Thoracic aorta (tissue), 2 donors: ENCODE measurements around the gene RHEB. TPM values are rescaled to one million over a fixed set of nuclear protein-coding genes. Genes with fewer than 3 reads are reported as not detected.

Source experiments
- ATAC-seq: fragments of 150-250 bp; one replicate; pipeline ENCODE4 v1.8.0; 2017; ENCODE audit warnings: low read depth; ENCODE audit not compliant: insufficient number of reproducible peaks, low FRiP score
- DNase-seq: peaks from one replicate; pipeline ENCODE4 v3.0.0-alpha.2; 2020; ENCODE audit warnings: low spot score
- H3K27ac ChIP-seq, 2 donors: fragments of 200-600 bp; sonication (generic); 1 replicate in 1 of 2; 2 replicates in 1 of 2; pipeline ENCODE4 v1.5.1; 2016; ENCODE audit warnings: mild to moderate bottlenecking in 2 of 2, moderate library complexity in 2 of 2
- H3K27me3 ChIP-seq: fragments of 200-600 bp; sonication (generic); replicated peaks from 2 replicates; pipeline ENCODE4 v1.6.0; 2016; ENCODE audit warnings: mild to moderate bottlenecking; ENCODE audit not compliant: insufficient read depth
- H3K36me3 ChIP-seq: fragments of 200-600 bp; sonication (generic); one replicate; pipeline ENCODE4 v1.5.1; 2016
- H3K4me1 ChIP-seq, 2 donors: fragments of 200-600 bp; sonication (generic); 1 replicate in 1 of 2; 2 replicates in 1 of 2; pipeline versions ENCODE4 v1.5.1 to v1.6.0; 2016; ENCODE audit warnings: low read depth in 2 of 2, mild to moderate bottlenecking in 1 of 2; ENCODE audit not compliant: control insufficient read depth in 1 of 2
- H3K4me3 ChIP-seq: fragments of 200-600 bp; sonication (generic); 2 replicates; pipeline ENCODE4 v1.5.1; 2016; ENCODE audit warnings: mild to moderate bottlenecking
- H3K9me3 ChIP-seq: fragments of 200-600 bp; sonication (generic); 2 replicates; pipeline ENCODE4 v1.5.1; 2016
- CTCF ChIP-seq: fragments of 200-600 bp; sonication (generic); IDR thresholded peaks from one replicate; pipeline ENCODE4 v1.5.1; 2019; ENCODE audit warnings: antibody characterized with exemption
- total RNA-seq, 2 donors: library from RNA; depleted of rRNA; stranded (reverse); fragments of >200 nt; gene quantifications; one replicate each; pipeline versions ENCODE4 v1.1.0 to v1.2.3, GENCODE V29; 2016

The RHEB gene
- total RNA-seq, 2 donors from 2014 or later = 88.9 to 102 TPM

- DNase-seq = no peak
- peak overlapping the region in 1 of 2 donors; percentile 28 for H3K27ac ChIP-seq
- TF ChIP-seq CTCF = no peak
- peaks cover 23 to 53% of the 10 kb centered on the region in 2 donors for H3K4me1 ChIP-seq
- ATAC-seq = no peak
- H3K36me3 ChIP-seq = no peaks in the 10 kb centered on the region
- H3K27me3 ChIP-seq = no peaks in the 10 kb centered on the region
- H3K4me3 ChIP-seq = no peak overlapping the region
- no peaks in the 10 kb centered on the region for H3K9me3 ChIP-seq
Observed at GRCh38 chr7:151427705-151428377, 91.9 kb downstream of the RHEB start.

DNA sequence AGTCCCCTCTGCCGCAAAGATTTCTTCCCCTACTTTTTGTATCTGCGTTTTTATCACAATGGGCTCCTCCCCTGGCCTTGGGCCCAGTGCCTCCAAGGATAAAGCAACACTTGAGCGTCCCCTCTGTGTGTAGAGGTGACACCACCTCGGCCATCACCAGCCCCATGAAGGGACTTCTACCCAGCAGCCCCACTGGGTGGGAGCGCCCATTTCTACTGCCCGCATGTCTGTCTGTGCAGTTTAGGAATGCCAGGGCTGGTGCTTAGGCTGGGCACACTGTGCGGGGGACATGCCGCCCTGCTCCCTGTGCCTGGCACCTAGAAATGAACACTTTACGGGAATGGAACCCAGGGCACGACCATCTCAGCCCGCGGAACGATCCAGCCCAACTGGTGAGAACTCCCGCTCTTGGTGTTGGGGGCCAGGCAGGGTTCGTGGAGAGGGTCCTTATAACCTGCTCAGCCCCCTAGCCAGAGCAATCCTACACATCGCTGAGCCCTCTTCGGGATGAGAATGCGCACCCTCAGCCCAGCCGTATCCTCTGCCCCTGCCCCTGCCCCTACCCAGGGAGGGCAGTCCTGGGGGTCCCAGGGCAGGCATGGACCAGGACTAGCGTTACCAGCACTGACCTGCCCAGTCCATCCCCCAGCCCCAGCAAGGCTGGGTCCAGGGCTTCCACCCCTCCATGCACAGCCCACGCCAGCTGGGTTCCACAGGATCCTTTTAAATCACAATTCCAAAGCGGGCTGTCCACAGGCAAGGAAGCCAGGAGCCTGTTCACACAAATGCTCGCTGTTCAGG, 92.6 kb downstream of the RHEB start:
- TF ChIP-seq CTCF = no peak
- DNase-seq (no peak), ATAC-seq (no peak)
- Histone ChIP-seq H3K4me3 (peak overlapping the region; percentile 59), H3K36me3 (no peaks in the 10 kb centered on the region), H3K4me1 (peaks cover 23 to 53% of the 10 kb centered on the region in 2 donors), H3K9me3 (peaks cover 4% of the 10 kb centered on the region), H3K27me3 (no peaks in the 10 kb centered on the region), H3K27ac (peak overlapping the region in 1 of 2 donors; percentile 56)

DNA sequence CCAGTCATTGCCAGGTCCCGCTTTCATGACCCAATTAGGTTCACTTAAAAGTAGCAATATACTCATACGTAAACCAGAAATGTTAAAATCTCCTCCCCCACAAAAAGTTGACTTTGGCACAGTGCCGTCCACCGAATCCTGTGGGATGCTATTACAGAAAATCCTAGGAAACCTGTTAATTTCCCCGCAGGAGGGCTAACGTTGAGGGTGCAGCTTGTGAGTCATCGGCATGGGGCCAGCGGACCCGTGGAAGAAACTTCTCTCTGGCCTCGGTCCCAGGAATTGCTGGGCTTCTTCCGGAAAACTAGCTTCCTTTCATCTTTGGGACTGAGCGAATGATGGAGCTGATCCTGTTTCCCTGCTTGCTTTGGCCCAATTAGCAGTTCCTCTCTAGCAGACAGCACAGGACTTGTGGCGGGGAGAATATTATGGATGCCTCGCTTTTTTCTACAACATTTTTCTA, 93.2 kb downstream of the RHEB start:
- TF ChIP-seq CTCF = no peak
- no peaks in the 10 kb centered on the region for H3K27me3 ChIP-seq
- DNase-seq = peak; percentile 34
- peak; percentile 66 for ATAC-seq
- peaks cover 6% of the 10 kb centered on the region for H3K9me3 ChIP-seq
- peak overlapping the region; percentile 59 for H3K4me3 ChIP-seq
- no peaks in the 10 kb centered on the region for H3K36me3 ChIP-seq
- H3K4me1 ChIP-seq = peaks cover 23 to 53% of the 10 kb centered on the region in 2 donors
- peak overlapping the region in 1 of 2 donors; percentile 56 for H3K27ac ChIP-seq

DNA sequence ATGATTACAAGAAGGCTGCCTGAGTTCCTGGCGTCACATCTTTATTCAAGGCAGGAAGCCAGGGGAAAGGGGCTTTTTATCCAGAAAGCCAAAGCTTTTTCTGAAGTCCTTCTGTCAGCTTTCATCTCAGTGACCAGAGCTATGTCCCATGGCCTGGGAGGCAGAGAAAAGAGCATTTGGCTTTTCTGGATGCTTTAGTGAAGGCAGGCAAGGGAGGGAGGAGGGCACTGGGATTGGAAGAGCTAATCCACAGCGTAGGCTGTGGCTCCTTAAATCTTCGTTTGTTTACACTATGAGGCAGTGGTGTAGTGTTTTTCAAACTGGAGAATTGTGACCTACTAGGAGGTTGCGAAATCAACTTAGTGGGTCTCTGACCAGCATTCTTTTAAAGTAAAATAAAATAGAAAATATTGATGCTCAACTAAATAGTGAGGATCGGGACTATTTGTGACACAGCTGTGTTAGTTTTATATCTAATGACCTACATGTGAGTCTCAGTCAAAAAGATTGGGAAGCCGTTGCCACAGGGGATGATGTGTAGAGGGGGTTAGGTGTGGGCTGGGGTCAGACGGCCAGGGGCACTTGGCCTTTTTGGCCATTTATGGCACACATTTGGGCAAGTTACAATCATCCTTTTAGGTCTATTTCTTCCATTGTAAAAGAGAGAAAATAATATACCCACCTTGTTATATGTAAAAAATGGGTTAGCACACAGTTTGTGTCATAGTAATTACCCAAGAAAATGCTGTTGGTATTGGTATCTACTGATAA, 93.8 kb downstream of the RHEB start:
- TF ChIP-seq CTCF = no peak
- Histone ChIP-seq H3K36me3 (no peaks in the 10 kb centered on the region), H3K4me3 (peak overlapping the region; percentile 59), H3K27ac (peak overlapping the region in 1 of 2 donors; percentile 56), H3K9me3 (peaks cover 6% of the 10 kb centered on the region), H3K27me3 (no peaks in the 10 kb centered on the region), H3K4me1 (peaks cover 23 to 53% of the 10 kb centered on the region in 2 donors)
- DNase-seq (no peak), ATAC-seq (peak; percentile 51)
